GM18517 (cell line): ENCODE results near the gene IER2.

Experiments
- ATAC-seq: cut with Tn5 transposase; IDR thresholded peaks from one replicate; pipeline ENCODE4 v1.9.1; 2021; ENCODE audit warnings: mild to moderate bottlenecking, moderate library complexity; ENCODE audit not compliant: unreplicated experiment

IER2 gene

DNA sequence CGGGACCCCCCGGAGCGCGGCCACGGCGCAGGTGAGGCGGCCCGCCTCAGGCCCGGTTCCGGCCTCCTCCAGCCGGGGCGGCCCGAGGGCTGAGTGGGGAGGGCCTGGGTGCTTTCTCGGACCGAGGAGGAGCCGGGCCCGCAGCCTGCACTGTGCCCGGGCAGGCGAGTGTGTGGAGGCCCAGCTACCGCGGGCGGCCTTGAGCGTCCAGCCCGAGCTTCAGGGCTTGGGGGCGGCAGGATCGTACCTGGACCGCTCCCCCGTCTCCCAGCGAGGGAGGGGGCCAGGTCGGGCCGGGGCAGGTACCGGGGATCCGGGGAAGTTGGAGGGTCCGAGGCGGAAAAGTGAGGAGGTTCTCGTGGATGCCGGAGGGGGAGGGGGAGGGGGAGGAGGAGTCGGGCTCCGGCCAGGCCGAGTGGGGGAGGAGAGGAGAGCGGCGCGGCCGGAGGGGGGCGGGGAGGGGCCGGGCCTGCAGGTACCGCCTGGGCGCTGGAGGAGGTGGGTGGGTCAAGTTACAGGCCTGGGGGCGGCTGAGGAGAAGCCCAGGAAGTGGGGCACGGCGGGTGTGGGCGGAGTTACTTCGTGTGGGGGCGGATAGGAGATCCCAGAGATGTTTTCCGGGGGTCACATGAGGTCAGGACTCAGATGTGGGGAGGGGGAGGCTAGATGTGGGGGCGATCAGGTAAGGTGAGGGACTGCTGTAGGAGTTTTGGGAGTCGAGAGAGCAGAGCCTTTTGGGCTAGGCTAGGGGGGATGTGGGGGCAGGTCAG lies 31.6 kb upstream of the IER2 start:
- ATAC-seq = no peak

DNA sequence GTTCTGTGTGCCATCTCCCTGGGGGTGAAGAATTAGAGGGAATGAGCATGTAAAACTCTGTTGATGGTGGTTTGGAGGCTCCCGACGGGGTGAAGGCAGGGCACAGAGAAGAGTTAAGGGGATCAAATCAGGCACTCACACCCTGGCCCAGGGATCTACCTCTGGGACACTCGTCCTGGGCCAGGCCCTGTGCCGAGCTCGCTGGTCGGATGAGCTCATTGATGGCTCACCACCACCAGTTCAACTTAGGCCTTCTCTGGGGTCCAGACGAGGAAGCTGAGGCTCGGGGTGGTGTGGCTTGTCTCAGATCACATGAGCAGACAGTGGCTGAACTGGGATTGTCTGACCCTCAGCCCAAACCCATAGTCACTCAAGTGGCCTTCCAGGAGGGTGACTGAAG lies 30.6 kb upstream of the IER2 start:
- no peak for ATAC-seq

DNA sequence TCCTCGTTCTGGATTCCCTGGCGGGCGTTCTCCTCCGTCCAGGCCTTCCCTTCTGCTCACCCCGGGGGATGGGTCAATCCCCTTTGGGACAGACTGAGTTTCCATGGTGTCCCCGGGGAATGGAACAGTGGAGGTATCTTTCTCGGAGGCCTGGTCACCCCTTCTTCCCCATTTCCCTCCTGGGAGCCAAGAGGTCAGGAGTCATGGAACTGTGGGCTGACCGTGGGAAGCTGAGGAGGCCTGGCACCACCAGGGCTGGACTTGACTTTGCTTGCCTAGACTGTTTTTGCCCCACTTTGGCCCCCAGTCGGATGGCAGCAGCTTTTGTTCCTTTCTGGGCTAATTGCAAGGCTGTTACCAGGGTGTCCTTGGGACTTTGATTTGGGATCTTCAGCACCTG lies 30.2 kb upstream of the IER2 start:
- ATAC-seq = no peak

DNA sequence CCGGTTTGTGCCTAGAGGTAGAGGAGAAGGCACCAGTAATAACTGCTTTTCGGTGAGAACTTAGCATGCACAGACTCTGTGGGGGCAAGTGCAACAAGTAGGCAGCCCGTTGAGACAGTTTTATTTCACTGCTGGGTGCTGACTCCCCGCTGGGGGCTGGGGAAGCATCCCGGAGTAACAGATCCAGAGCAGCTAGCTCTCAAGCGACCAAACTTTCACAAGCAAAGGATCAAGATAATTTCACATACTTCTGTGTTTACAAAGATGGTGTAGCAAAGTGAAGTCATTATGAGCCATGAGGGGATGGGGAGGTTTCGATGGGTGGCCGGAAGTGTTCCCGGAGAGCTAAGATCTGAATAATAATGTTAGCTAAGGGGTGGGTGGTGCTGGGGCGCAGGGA lies 29.4 kb upstream of the IER2 start:
- no peak for ATAC-seq

DNA sequence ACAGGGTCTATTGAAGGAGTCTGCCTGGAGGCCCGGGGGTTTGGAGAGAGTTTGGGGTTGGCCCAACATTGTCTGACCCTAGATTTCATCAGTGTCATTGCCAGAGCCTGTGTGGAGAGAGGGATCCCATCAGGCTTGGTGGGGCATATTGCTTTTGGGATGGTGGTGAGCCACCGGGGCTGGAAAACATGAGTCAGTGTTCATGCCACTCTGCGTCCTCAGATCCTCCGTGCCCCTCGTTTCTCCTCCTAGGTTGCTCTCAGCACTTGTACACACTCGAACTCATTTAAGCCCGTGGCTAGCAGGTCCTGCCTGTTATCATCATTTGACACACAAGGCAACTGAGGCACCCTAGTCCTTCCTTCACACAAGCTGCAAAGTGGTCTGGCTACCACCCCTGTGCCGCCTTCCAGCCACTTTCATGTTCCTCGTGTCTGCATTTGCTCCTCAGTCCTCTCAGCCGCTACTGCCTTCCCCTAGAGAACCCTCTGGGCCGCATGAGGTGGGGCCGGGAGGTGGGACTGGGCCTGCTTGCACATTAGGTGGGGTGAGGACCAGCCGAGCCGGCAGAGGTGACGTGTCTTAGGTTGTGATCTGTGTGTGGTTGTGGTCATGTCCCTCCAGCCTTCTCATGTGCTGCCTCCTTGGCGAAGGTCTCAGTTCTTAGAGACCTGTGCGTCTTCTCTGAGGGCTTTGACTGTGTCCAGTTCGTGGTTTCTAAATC lies 28.5 kb upstream of the IER2 start:
- no peak for ATAC-seq

DNA sequence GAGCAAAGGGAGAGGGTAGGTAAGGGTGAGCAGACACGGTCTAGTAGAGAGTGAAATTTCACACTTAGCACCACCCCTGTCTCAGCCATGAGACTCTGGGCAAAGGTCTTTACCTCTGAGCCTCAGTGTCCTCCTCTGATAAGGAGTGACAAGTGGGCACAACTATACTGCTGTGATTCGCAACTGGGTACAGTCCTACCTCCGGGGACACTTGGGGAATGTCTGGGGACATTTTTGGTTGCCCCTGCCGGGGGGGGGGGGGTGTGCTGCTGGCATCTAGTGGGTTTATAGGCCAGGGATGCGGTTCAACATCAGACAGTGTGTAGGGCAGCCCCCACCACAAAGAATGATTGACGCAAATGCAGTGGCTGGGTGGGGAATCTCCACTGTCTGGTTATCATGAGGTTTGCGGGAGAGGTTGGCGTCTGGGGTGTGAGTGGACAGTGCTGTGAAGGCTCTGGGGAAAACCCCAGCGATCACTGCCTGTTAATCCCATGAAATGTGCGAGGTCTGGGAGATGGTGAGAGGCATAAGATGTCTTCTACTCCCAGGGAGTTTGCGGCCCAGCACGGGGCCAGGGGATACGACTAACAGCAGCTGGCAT lies 27.8 kb upstream of the IER2 start:
- ATAC-seq = no peak

DNA sequence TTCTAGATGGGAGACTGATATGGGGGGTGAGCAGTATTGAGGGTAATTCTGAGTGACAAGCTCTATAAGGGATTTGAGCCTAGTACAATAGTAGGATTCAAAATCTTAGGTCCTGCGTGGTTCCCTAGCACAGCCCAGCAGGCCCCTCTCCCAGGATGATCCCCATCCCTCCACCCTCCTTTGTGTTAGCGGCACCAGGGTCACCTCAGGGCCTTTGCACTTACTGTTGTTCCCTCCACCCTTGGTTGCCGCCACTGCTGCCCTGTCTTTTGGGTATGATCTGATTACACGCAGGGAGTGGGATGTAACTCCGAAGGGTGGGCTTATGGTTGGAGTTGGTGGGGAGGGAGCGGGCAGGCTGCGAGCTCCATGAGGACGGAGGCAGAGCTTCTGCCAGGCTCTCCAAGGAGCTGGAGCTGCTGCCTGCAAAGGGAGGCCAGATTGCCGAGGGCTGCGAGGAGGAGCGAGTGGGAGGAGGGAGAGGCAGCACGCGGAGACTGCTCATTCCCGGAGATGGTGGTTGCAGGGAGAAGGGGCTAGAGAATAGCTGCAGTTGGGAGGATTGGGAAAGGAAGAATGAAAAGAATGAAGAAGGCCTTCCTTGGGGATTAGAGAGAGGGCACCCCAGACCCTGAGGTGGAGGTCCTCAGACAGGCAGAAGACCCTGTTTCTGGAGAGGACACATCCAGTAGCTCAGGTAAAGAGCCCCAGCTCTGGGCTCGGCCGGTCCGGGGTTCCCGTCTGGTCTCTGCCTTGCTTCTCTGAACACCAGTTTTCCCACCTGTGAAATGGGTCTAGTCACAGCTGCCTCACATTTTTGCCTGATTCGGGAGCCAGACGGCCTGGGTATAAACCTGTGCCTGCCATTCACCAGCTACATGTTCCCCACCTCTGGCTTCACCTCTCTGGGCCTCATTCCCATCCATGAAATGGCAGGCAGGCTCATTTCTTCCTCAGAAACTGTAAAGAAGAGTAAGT lies 26.9 kb upstream of the IER2 start:
- no peak for ATAC-seq

DNA sequence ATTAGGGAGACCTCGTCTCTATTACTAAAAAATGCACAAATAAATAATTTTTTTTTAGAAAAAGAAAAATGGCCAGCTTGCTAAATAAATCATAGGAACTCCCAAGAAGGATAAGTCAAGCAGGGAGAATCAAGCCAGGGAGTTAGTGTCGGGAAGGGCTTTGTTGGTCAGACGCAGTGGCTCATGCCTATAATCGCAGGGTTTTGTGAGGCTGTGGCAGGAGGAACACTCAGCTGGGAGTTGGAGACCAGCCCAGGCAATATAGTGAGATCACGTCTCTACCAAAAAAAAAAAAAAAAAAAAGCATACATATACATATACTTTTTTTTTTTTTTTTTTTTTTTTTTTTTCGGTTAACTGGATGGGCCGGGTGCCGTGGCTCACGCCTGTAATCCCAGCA lies 23.2 kb upstream of the IER2 start:
- no peak for ATAC-seq

DNA sequence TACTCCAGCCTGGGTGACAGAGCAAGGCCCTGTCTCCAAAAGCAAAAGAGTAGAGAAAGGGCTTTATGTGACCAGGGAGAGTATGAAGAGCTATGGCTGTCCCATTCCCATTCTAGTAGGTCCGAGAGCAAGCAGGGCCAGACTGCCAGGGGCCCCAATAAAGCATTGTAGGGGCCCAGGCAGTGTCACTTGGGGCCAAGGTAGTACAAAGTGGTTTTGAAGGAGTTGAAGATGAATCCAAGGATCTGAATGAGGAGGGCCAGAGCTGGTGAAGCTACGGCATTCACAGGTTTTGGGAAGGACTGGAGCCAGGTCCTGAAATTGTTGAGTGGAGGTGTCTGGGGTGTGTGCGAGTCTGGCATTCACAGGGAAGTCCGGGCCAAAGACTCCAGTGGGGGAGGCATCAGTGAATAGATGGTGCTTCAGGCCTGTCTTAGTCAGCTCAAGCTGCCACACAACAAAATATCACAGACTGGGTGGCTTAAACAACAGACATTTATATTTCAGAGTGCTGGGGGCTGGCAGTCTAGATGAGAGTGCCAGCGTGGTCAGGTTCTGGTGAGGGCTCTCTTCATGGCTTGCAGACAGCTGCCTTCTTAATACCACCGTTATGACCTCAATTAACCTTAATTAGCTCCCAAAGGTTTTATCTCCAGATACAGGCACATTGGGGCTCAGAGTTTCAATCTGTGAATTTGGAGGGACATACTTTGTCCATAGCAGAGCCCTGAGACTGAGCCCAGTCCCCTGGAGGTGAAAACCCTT lies 22.2 kb upstream of the IER2 start:
- ATAC-seq = no peak

DNA sequence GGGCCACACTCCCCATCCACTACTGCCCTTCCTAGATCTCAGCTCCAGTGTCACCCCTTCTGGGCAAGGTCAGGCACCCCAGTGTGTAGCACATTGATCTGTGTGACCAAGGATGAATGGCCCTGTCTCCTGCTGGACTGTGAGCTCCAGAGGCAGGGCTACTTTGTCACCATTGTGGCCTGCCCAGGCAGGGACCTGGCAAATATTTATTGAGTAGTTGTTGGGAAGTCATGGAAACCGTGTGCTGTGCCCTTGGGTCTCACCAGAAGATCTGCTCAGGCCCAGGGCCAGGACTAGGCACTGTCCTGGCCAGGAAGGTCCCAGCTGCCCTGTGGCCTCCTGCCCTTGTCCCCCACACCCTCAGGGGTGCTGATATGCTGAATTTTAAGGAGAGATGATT lies 21.6 kb upstream of the IER2 start:
- no peak for ATAC-seq

DNA sequence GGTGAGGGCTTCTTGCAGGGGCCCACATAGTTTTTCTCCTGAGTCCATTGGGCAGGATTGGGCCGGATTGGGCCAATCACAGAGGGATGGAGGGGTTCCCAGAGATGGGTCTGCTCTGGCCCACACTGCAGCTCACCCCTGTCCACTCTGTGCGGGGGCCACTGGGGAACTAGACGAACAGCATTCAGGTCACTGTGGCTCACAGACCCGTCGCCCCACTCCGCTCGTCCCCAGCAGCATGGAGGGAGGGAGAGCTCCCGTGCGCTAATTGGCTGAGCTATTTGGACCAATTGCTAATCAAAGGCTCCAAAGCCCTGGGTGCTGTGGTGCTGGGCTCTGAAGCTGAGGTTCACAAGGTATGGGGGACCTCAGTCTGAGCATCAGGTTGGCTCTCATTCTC lies 20.8 kb upstream of the IER2 start:
- ATAC-seq = no peak

DNA sequence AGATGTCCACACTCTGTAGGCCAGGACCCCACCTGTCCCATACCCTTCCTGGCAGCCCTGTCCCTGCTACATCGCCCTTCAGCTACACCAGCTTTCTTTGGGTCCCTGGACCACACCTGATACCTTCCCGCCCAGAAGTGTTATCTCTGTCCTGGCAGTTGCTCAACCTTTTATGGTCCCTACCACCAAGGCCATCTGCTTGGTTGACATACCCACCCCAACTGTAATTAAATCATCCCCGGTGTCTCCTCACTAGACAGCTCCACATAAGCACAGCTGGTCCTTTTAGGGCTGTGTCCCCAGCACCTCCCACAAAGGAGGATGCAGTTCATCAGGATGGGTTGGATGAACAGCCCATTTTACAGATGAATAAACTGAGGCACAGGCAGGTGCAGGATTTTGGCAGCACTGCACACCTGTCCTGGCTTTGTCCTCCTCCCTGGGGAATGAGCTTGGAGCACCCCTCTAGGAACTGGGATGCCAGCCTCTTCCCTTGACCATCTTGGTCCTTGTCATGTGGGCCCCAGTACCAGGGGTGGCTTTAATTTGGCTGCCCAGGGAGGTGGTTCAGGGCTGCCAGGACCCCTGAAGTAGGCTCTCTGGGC lies 19.2 kb upstream of the IER2 start:
- no peak for ATAC-seq

DNA sequence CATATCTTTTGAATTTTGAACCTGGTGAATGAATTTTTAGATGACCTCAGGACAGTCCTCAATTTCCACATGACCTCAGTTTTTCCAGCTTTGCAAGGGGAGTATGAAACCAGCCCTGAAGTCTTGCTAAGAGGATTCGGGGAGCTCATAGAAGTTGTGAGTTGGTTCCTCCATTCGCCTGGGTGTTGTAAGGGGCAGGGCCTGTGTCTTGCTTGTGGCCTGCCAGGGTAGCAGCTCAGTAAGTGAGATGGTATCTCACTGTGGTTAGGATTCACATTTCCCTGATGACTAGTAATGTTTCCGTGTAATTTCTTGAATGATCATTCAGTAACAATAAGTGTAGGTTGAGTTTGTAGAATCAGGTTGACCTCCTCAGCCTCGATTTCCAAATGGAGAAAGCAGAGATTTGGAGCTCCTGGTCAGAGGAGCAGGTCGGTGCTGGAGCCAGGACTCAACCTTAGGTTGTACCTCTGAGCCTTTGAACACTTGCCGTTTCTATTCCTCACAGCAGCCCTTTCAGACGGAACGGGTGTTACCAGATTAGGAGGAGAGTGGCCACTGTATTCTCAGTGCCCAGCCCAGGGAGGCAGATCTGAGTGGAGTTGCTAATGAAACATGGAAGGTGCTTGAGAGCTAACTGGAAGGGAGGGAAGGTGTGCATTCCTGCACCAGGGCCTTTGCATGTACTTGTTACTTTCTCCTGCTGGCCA lies 17.6 kb upstream of the IER2 start:
- no peak for ATAC-seq

DNA sequence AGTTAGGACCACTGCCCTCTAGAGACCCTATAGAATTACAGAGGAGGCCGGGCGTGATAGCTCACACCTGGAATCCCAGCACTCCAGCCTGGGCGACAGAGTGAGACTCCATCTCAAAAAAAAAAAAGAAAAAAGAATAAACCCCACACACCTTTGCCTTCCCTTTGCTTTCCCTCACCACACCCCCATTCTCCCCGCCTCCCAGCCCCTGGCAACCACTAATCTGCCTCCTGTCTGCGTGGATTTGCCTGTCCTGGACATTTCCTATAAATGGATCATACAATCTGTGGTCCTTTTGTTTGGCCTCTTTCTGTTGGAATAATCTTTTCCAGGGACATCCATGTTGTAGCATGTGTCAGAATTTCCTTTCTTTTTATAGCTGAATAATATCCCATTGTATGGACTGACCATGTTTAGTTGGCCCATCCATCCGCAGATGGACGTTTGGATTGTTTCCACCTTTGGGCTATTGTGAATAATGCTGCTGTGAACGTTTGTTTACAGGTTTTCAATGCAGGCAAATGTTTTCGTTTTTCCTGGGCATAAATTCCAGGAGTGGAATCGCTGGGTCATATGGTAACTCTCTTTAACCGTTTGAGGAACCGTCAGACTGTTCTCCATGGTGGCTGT lies 16.9 kb upstream of the IER2 start:
- no peak for ATAC-seq

DNA sequence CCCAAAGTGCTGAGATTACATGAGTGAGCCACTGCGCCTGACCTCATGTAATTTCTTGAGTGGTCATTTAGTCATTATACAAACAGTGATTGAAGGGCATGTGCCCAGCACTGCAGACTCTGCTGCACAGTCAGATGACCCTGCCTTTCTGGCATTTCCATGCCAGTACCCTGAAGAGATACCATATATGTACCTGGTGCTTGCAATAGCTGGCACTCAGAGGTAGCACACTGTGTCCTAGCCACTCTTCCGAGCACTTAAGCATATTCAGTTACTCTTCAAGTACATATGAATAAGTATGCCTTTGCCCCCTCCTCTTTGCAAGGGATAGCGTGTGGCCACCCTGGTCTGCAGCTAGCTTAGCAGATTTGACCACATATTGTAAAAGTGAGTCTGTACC lies 15.6 kb upstream of the IER2 start:
- no peak for ATAC-seq

DNA sequence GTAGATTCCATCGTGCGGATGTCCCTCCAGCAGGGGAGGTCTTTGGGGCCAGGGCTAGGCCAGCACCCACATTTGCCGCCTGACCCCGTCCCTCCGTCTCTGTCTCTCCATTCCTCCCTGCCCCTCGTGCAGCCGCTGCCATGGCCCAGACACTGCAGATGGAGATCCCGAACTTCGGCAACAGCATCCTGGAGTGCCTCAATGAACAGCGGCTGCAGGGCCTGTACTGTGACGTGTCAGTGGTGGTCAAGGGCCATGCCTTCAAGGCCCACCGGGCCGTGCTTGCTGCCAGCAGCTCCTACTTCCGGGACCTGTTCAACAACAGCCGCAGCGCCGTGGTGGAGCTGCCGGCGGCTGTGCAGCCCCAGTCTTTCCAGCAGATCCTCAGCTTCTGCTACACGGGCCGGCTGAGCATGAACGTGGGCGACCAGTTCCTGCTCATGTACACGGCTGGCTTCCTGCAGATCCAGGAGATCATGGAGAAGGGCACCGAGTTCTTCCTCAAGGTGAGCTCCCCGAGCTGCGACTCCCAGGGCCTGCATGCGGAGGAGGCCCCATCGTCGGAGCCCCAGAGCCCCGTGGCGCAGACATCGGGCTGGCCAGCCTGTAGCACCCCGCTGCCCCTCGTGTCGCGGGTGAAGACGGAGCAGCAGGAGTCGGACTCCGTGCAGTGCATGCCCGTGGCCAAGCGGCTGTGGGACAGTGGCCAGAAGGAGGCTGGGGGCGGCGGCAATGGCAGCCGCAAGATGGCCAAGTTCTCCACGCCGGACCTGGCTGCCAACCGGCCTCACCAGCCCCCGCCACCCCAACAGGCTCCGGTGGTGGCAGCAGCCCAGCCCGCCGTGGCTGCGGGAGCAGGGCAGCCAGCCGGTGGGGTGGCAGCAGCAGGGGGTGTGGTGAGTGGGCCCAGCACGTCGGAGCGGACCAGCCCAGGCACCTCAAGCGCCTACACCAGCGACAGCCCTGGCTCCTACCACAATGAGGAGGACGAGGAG lies 14.8 kb upstream of the IER2 start:
- ATAC-seq = no peak

DNA sequence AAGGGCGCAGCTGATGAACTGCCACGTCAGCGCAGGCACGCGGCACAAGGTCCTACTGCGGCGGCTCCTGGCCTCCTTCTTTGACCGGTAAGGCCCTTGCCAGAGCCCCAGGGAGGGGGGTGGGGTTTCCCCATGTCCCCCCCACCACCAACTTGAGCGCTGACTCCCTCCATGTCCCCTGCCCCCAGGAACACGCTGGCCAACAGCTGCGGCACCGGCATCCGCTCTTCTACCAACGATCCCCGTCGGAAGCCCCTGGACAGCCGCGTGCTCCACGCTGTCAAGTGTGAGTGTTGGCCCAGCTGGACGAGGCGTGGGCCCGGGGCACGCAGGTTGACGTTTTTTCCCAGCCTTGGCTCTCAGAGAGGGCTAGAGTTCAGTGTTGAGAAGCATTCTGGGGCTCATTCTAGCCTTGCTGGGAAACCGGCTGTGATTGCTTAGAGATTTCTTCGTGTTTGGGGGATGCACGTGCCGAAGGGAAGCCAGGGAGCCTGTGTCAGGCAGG lies 12.9 kb upstream of the IER2 start:
- ATAC-seq = no peak
